SK-N-SH treated with all-trans-retinoic acid at 6 μM for 48 hours (cell line): ENCODE measurements around the gene STK17B.

Experiments used
- ATAC-seq: fragments of 200-7000 bp; cut with Tn5 transposase; 3 replicates; pipeline ENCODE4 v1.9.1; 2020; ENCODE audit warnings: mild to moderate bottlenecking, moderate library complexity
- ARNTL ChIP-seq: fragments of 450-650 bp; formaldehyde crosslinking; IDR thresholded peaks from 2 replicates; pipeline ENCODE4 v1.5.0; 2020; ENCODE audit warnings: low read depth, mild to moderate bottlenecking, moderate library complexity, borderline replicate concordance
- BACH2 ChIP-seq: fragments of 250-450 bp; sonication (Bioruptor Pico); IDR thresholded peaks from 2 replicates; pipeline ENCODE4 v1.9.0; 2021; ENCODE audit warnings: mild to moderate bottlenecking, borderline replicate concordance
- CSDC2 ChIP-seq: fragments of 250-450 bp; sonication (Bioruptor Pico); IDR thresholded peaks from 2 replicates; pipeline ENCODE4 v1.5.0; 2020; ENCODE audit warnings: mild to moderate bottlenecking, moderate library complexity
- CSRNP3 ChIP-seq: fragments of 250-450 bp; sonication (Bioruptor Pico); IDR thresholded peaks from 2 replicates; pipeline ENCODE4 v1.5.1; 2021; ENCODE audit warnings: mild to moderate bottlenecking, moderate library complexity
- GLIS3 ChIP-seq: fragments of 250-450 bp; sonication (Bioruptor Pico); IDR thresholded peaks from 2 replicates; pipeline ENCODE4 v1.5.0; 2020; ENCODE audit warnings: mild to moderate bottlenecking, moderate library complexity
- ISL1 ChIP-seq: fragments of 250-450 bp; sonication (Bioruptor Pico); IDR thresholded peaks from 2 replicates; pipeline ENCODE4 v2.1.2; 2022; ENCODE audit warnings: mild to moderate bottlenecking, moderate library complexity
- PPARA ChIP-seq: fragments of 250-450 bp; sonication (Bioruptor Pico); IDR thresholded peaks from 2 replicates; pipeline ENCODE4 v1.5.0; 2020; ENCODE audit warnings: mild to moderate bottlenecking, borderline replicate concordance
- RARB ChIP-seq: fragments of 250-450 bp; sonication (Bioruptor Pico); IDR thresholded peaks from 2 replicates; pipeline ENCODE4 v1.8.0; 2021; ENCODE audit warnings: mild to moderate bottlenecking, moderate library complexity
- SNAI2 ChIP-seq: fragments of 250-450 bp; sonication (Bioruptor Pico); IDR thresholded peaks from 2 replicates; pipeline ENCODE4 v1.5.0; 2020; ENCODE audit warnings: mild to moderate bottlenecking, moderate library complexity
- TCF4 ChIP-seq: fragments of 250-450 bp; sonication (Bioruptor Pico); IDR thresholded peaks from 2 replicates; pipeline ENCODE4 v1.8.0; 2021; ENCODE audit warnings: mild to moderate bottlenecking, moderate library complexity, borderline replicate concordance
- TOX ChIP-seq: fragments of 250-450 bp; sonication (Bioruptor Pico); IDR thresholded peaks from 2 replicates; pipeline ENCODE4 v1.8.0; 2021; ENCODE audit warnings: mild to moderate bottlenecking, moderate library complexity, borderline replicate concordance
- TSHZ2 ChIP-seq: fragments of 250-450 bp; sonication (Bioruptor Pico); IDR thresholded peaks from 2 replicates; pipeline ENCODE4 v1.5.0; 2020; ENCODE audit warnings: mild to moderate bottlenecking, moderate library complexity
- ZC3H10 ChIP-seq: fragments of 250-450 bp; sonication (Bioruptor Pico); IDR thresholded peaks from 2 replicates; pipeline ENCODE4 v1.5.1; 2021; ENCODE audit warnings: mild to moderate bottlenecking, moderate library complexity
- ZFP3 ChIP-seq: fragments of 250-450 bp; sonication (Bioruptor Pico); IDR thresholded peaks from 2 replicates; pipeline ENCODE4 v1.5.0; 2020; ENCODE audit warnings: mild to moderate bottlenecking, moderate library complexity
- ZFP30 ChIP-seq: fragments of 450-650 bp; formaldehyde crosslinking; IDR thresholded peaks from 2 replicates; pipeline ENCODE4 v1.5.0; 2022; ENCODE audit warnings: mild to moderate bottlenecking, moderate library complexity
- ZNF70 ChIP-seq: fragments of 450-650 bp; formaldehyde crosslinking; IDR thresholded peaks from 2 replicates; pipeline ENCODE4 v1.5.0; 2020; ENCODE audit warnings: mild to moderate bottlenecking, moderate library complexity
- ZNF8 ChIP-seq: fragments of 450-650 bp; formaldehyde crosslinking; IDR thresholded peaks from 2 replicates; pipeline ENCODE4 v1.5.0; 2020; ENCODE audit warnings: mild to moderate bottlenecking, moderate library complexity
- TF ChIP-seq, protein P1 (sequence below): fragments of 250-450 bp; sonication (Bioruptor Pico); IDR thresholded peaks from 2 replicates; pipeline ENCODE4 v1.8.0; 2021; ENCODE audit warnings: low read depth, mild to moderate bottlenecking, moderate library complexity, borderline replicate concordance
- TF ChIP-seq, protein P2 (sequence below): fragments of 250-450 bp; sonication (Bioruptor Pico); IDR thresholded peaks from 2 replicates; pipeline ENCODE4 v1.5.1; 2020; ENCODE audit warnings: low read depth, mild to moderate bottlenecking, moderate library complexity
- TF ChIP-seq, protein P3 (sequence below): fragments of 250-450 bp; sonication (Bioruptor Pico); IDR thresholded peaks from 2 replicates; pipeline ENCODE4 v1.8.0; 2020; ENCODE audit warnings: mild to moderate bottlenecking, moderate library complexity, borderline replicate concordance

STK17B gene

DNA sequence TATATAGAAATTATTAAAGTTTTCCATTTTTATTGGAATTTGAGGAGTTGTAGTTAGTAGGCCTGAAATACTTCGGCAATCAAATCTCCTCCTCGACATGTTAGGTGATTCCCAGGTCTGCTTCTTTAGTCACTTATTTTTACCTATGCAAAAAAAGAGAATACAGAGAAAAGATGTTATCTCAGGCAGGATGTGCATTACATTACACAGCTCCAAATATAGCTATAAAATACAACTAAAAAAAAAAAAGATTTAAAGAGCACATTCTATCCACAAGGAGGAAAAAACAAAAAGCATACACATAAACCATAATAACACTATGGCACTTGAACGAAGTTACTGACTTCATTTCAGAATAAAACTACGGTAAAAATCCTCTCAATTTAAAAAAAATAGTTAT is 8.1 kb downstream of the STK17B start:
- no peak for TF ChIP-seq ZFP30
- no peak for TF ChIP-seq TSHZ2 (CRISPR knock-in tag)
- TF ChIP-seq PPARA (CRISPR knock-in tag), result no peak
- TF ChIP-seq ARNTL (CRISPR knock-in tag), result no peak
- TF ChIP-seq ZNF70 (CRISPR knock-in tag), result no peak
- TF ChIP-seq BACH2 (CRISPR knock-in tag), result no peak
- TF ChIP-seq ZC3H10 (CRISPR knock-in tag), result no peak
- no peak for TF ChIP-seq CSDC2 (CRISPR knock-in tag)
- TF ChIP-seq GLIS3 (CRISPR knock-in tag), result no peak
- no peak for TF ChIP-seq TOX (CRISPR knock-in tag)
- no peak for ATAC-seq

- ATAC-seq, result no peak
- TF ChIP-seq, protein P1, sequence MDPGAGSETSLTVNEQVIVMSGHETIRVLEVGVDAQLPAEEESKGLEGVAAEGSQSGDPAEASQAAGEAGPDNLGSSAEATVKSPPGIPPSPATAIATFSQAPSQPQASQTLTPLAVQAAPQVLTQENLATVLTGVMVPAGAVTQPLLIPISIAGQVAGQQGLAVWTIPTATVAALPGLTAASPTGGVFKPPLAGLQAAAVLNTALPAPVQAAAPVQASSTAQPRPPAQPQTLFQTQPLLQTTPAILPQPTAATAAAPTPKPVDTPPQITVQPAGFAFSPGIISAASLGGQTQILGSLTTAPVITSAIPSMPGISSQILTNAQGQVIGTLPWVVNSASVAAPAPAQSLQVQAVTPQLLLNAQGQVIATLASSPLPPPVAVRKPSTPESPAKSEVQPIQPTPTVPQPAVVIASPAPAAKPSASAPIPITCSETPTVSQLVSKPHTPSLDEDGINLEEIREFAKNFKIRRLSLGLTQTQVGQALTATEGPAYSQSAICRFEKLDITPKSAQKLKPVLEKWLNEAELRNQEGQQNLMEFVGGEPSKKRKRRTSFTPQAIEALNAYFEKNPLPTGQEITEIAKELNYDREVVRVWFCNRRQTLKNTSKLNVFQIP, result no peak
- TF ChIP-seq BACH2 (CRISPR knock-in tag) (no peak), TSHZ2 (CRISPR knock-in tag) (no peak), ZNF70 (CRISPR knock-in tag) (no peak), CSDC2 (CRISPR knock-in tag) (no peak), ZFP3 (CRISPR knock-in tag) (no peak), TOX (CRISPR knock-in tag) (no peak), RARB (CRISPR knock-in tag) (no peak)
- TF ChIP-seq, protein P2, sequence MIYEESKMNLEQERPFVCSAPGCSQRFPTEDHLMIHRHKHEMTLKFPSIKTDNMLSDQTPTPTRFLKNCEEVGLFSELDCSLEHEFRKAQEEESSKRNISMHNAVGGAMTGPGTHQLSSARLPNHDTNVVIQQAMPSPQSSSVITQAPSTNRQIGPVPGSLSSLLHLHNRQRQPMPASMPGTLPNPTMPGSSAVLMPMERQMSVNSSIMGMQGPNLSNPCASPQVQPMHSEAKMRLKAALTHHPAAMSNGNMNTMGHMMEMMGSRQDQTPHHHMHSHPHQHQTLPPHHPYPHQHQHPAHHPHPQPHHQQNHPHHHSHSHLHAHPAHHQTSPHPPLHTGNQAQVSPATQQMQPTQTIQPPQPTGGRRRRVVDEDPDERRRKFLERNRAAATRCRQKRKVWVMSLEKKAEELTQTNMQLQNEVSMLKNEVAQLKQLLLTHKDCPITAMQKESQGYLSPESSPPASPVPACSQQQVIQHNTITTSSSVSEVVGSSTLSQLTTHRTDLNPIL (CRISPR knock-in tag), result no peak
Measured at GRCh38 chr2:196162586-196163175, 8.7 kb downstream of the STK17B start.

GRCh38 chr2:196160946-196161345 is 10.4 kb downstream of the STK17B start:
- no peak for TF ChIP-seq ZC3H10 (CRISPR knock-in tag)
- no peak for TF ChIP-seq TOX (CRISPR knock-in tag)
- no peak for TF ChIP-seq ZFP3 (CRISPR knock-in tag)
- TF ChIP-seq ZNF8 (CRISPR knock-in tag), result no peak
- no peak for TF ChIP-seq ZNF70 (CRISPR knock-in tag)
- TF ChIP-seq, all 23 proteins: peak for 0
- ATAC-seq, result no peak

GRCh38 chr2:196160101-196160500 is 11.3 kb downstream of the STK17B start:
- ATAC-seq, result peak; percentile 43; the same call in 1 of the 3 replicates
- TF ChIP-seq ZC3H10 (CRISPR knock-in tag) (no peak), RARB (CRISPR knock-in tag) (no peak), BACH2 (CRISPR knock-in tag) (no peak), TOX (CRISPR knock-in tag) (no peak; the same call in 1 of the 2 replicates), ARNTL (CRISPR knock-in tag) (no peak), CSRNP3 (CRISPR knock-in tag) (no peak), SNAI2 (CRISPR knock-in tag) (no peak), ISL1 (no peak), ZFP30 (no peak), CSDC2 (CRISPR knock-in tag) (no peak), GLIS3 (CRISPR knock-in tag) (no peak), ZNF70 (CRISPR knock-in tag) (no peak), ZFP3 (CRISPR knock-in tag) (no peak), ZNF8 (CRISPR knock-in tag) (no peak), TCF4 (CRISPR knock-in tag) (no peak), PPARA (CRISPR knock-in tag) (no peak)
- TF ChIP-seq, protein P3, sequence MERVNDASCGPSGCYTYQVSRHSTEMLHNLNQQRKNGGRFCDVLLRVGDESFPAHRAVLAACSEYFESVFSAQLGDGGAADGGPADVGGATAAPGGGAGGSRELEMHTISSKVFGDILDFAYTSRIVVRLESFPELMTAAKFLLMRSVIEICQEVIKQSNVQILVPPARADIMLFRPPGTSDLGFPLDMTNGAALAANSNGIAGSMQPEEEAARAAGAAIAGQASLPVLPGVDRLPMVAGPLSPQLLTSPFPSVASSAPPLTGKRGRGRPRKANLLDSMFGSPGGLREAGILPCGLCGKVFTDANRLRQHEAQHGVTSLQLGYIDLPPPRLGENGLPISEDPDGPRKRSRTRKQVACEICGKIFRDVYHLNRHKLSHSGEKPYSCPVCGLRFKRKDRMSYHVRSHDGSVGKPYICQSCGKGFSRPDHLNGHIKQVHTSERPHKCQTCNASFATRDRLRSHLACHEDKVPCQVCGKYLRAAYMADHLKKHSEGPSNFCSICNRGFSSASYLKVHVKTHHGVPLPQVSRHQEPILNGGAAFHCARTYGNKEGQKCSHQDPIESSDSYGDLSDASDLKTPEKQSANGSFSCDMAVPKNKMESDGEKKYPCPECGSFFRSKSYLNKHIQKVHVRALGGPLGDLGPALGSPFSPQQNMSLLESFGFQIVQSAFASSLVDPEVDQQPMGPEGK, result no peak
